Forelimb muscle (tissue), 1 donor: ENCODE results near the gene VASH2. TPM values are rescaled to one million over a fixed set of nuclear protein-coding genes. Genes with fewer than 3 reads are reported as not detected.
"Not testable (repeated sequence)": the region's sequence is repeated elsewhere in the genome, so short reads cannot be mapped to it uniquely, and the experiment has no call there.

Source experiments
- DNase-seq: peaks from one replicate; pipeline ENCODE4 v3.0.0-alpha.2; 2013; ENCODE audit warnings: low read depth
- polyA plus RNA-seq: library from polyadenylated mRNA; unstranded; fragments of 120-200 nt; gene quantifications from one replicate; pipeline ENCODE4 v1.2.1, GENCODE V29; 2013; ENCODE audit not compliant: insufficient read length

VASH2 gene
- polyA plus RNA-seq, 1 donor, result 41.0 TPM

DNA sequence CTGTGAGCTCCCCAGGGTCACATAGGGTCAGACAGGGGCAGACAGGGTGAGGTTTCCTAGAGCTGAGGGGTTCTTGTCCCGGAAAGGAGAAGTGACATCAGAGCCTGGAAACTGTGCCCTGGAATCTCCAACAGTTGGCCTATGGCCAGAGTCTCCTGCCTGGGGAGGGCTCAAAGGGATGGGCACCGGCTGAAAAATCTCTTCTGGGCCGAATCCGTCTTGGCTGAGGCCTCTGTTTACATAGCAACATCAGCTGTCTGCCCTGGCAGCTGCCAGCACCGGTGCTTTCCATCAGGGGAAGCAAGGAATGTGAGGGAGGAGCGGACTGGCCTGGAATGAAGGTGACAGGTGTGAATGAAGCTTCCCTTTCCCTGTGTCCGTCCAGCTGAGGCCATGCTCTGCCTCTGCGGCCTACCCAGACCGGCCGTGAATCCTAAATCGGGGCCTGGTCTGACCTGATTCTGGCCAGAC, 30.7 kb downstream of the VASH2 start:
- DNase-seq, result no peak

DNA sequence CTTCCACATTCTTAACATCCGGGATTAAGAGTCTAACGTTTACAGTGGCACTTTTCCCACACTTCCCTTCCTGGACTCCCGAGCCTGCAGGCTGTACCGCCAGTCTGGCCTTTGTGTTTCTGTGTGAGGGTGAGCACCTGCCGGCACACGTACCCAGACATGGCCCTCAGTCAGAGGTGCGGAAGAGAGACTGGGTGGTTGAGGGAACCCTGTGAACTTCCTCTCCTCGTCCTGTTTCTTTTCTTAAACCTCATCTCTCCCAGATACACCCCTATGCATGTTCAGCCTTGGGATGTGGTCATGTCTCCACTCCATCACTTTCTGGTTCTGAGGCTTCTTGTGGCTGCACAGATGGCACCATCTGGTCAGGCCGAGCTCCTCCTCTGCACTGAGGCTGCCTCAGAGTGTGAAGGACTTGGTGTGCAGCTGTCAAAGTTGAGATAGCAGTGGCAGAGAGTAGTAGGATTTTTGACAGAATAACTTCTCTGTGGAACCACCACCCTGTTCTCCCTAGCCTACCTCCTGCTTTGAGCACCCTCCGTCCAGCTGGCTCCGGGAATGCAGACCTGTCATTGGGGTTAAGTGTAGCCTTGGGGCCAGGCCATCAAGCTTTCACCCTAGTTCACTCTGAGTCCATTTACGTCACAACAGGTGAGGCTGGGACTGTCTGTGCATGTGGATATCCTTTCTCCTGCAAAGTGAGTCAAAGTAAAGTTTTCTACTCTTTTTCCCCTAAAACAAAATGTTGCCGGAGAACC, 31.4 kb downstream of the VASH2 start:
- no peak for DNase-seq

DNA sequence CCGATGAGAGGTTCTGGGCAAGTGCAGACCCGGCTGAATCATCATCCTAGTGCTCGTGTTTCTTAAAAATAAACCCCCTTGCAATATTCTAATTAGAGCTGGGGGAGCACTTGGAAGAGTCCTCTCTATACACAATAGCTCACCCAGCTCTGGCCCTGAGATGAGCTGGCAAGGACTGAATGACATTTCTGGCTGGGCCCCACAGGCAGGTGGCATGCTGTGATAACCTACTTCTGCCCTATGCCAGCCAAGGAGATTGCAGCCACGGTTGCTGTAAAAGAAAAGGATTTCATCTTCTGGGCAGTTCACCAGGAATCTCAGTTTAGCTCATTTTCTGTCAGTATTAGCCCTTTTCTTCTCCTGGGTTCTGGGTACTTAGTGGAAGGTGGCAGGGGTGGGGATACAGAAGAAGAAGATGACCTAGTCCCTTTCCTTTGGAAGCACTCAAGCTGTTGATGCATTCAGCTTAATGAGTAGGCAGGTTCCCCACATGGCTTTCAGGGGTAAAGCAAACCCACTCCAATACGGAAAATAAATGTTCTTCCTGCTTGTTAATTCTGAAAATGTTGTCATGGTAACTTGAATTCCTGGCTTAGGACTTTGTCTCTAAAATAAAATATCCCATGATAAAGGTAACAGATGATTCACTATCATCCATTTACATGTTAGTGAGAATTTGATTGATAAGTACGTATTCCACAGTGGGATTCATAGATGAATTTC, 32.2 kb downstream of the VASH2 start:
- no peak for DNase-seq

DNA sequence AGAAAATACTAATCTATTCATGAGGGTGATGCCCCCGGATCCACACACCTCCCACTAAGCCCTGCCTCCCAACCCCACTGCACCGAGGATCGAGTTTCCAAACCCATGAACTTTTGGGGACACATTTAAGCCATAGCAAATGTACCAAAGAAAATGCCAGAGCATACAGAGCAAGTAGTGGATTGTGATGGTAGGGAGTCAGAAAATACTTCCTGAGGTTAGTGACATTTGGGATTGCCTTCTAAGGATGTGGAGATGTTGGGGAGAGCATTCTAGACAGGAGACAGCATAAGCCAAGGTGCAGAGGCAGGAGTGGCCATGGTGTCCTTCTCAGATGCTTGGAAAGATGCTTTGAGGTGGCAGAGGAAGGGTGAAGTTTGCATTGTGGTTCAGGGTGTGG, 33.1 kb downstream of the VASH2 start:
- DNase-seq, result no peak

DNA sequence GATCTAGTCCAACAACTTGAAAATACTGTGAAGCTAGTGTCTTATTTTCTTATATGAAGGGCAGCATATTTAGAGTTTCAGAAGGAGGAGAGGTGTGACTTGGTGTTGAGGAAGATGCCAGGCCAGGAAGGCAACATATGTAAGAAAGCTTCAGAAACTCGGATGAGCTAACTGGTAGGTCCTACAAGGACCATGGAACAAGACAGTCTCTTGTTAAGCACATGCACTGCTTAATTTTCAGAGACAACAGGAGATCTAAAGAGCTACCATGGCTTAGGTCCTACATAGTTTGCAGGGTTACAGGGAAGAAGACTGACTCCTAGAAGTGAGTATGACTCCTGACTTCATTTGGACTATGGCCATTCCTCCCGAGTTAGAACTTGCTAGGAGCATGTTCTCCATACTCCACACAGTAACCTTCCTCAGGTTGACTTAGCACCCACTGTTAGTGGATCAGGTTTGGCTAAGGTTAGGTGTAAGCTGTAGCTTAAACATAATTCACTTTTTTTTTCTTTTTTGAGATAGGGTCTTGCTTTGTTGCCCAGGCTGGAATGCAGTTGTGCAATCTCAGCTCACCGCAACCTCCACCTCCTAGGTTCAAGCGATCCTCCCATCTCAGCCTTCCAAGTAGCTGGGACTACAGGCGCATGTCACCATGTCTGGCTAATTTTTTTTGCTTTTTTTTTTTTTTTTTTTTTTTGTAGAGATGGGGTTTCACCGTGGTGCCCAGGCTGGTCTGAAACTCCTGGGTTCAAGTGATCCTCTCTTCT, 34.4 kb downstream of the VASH2 start:
- DNase-seq, result no peak

GRCh38 chr1:212986551-212986950, 36.2 kb downstream of the VASH2 start:
- no peak for DNase-seq

DNA sequence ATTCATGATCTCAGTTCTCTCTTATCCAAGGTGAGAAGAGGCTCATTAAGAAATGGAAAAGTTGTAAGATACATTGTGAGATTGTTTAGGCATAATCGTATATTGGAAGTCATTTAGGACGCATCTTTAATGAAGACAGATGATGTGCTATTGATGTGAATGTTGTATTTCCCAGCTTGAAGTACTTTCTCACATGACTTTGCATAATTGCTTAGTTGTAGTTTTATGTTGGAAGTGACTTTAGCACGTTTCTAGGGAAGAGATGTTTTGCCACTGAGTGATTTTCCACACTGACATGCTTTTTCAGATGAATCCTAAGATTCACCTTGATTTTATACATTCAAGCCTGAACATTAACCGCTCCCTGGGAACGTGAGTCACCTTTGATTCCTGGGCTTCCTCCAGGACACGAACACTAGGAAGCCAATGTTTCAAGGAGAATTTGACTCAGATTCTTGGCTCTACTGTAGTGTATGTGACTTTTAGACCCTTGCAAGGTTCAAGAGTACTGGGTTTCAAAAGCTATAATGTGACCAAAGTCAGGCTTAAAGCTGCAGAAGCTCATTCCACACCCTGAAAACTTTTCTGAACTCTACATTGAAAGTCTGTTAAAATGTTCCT, 37.5 kb downstream of the VASH2 start:
- no peak for DNase-seq

DNA sequence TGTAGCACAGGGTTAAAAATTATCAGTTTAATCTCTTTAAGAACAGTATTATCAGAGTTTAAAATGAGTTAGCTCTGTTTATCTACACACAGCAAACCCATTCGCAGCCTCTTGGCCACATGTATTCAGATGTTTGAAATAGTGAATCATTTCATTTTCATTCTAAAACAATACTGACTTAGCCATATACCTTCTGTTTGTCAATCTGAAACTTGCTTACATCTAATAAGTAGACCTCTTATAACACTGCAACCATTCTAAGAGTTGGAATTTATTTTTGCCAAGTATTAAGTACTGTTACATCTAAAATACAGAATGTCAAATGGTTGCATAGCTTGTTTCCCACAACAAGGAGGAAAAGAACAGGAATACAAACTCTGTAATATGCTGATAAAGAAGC, 39.9 kb downstream of the VASH2 start:
- DNase-seq, result no peak

DNA sequence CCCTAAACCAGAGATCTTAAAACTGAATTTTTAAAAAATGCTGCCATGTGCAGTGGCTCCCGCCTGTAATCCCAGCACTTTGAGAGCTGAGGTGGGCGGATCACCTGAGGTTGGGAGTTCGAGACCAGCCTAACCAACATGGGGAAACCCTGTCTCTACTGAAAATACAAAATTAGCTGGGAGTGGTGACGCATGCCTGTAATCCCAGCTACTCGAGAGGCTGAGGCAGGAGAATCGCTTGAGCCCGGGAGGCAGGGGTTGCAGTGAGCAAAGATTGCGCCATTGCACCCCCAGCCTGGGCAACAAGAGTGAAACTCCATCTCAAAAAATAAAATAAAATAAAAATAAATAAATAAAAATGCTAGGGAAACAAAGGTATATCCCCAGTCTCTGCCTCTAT, 43.6 kb downstream of the VASH2 start:
- DNase-seq, result not testable (repeated sequence)

DNA sequence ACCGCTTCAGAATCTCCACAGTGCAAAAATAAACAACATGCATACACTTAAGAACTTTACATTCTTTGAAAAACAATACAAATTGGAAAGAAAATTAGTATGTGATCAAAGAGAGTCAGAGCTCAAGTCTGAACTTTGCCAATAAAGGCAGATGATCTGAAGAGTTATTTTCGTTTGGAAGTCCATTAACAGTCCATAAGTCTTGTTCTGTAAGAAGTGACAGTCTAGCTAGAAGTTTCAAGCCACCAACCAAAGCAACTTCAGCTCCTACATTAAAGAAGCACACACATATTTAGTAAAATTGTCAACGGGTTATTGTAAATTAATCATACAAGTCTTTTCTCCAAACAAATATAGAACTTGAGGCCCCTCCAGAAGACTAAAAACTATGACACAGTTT, 44.6 kb downstream of the VASH2 start:
- no peak for DNase-seq

- DNase-seq, result no peak
Measured at GRCh38 chr1:213003256-213003655, 52.9 kb downstream of the VASH2 start.

DNA sequence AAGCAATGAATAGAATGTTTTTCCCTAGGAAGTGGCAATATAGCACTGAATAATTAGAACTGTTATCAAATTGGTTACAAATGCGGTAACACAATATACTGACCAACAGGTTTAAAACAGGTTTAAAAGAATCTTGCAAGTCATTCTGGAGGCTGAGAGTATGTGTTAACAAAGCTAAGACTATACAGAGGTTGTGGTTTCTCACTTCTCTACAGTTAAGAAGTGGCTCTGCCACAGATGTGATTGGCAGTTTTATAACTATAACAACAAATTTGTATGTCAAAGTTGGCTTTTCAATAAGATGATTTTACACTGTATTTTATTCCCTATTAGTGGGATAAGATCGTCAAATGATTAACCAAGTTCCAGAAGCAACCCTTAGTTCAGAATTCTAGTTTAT, 58.2 kb downstream of the VASH2 start:
- no peak for DNase-seq

DNA sequence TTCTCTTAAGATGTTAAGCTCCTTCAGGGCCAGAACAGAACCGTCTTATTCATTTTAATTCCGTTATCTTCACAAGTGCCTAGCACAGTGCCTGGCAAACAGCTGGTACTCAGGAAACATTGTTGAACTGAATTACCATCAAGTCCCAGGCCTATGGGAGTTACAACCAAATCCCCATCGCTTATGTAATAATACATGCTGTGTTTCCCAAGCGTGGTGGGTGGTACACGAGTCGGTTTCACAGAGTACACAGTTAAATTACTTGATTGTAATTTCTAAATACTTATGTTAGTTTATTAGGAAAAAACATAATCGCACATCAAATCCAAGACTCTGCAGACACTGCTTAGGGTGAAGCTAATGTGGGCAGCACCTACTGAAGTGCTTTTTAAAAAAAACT, 64.3 kb downstream of the VASH2 start:
- DNase-seq, result peak; percentile 0

GRCh38 chr1:213015099-213016050, 65.0 kb downstream of the VASH2 start, which contains the start of gene ANGEL2:
ANGEL2 (minus strand) TSS chr1:213015867; CDS start chr1:213015671, 196 bp downstream.
- DNase-seq, result peak; percentile 97

DNA sequence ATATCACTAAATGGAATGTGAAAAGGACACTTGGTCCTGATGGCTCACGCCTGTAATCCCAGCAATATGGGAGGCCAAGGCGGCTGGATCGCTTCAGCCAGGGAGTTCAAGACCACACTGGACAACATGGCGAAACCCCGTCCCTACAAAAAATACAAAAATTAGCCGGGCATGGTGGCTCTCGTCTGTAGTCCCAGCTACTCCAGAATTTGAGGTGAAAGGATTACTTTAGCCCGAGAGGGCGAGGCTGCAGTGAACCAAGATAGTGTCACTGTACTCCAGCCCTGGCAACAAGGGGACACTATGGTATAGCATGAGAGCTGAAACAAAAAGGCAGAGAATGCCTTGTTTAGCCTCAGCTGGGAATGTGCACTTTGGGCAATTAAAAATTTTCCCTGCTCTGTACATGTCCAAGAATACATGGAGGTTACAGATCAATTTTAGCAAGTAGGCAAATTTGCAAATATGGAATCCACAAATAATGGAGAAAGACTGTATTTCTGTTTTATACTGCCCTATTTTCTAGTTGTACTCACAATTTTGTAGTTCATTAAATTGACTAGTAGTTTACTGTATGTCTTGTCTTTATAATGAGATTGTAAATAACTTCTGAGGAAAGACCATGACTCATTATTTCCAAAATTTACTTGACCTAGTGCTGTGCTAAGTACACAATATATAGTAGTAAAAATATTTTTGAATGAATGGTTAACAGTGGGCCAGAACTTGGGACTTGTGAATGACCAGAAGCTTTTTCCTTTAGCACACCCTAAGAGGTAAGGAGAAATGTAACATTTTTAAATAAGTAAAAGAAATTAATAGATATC, 67.3 kb downstream of the VASH2 start:
- no peak for DNase-seq

DNA sequence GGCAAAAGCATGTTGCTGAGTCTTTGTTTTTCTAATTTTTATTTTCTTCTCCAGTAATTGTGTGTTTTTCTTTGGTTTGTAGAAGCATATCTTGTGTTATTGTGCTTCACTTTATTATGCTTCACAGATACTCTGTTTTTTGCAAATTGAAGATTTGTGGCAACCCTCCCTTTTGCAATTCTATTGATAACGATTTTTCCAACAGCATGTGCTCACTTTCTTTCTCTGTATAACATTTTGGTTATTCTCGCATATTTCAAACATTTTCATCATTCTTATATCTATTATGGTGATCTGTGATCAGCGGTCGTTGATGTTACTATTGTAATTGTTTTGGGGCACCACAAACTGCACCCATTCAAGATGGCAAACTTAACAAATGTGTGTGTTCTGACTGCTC, 69.1 kb downstream of the VASH2 start:
- DNase-seq, result no peak

- no peak for DNase-seq
Measured at GRCh38 chr1:213020016-213020415, 69.7 kb downstream of the VASH2 start.

GRCh38 chr1:213027024-213027423, 76.7 kb downstream of the VASH2 start:
- not testable (repeated sequence) for DNase-seq

- DNase-seq, result no peak
Measured at GRCh38 chr1:213032651-213033050, 82.3 kb downstream of the VASH2 start.

GRCh38 chr1:213034713-213035112, 84.4 kb downstream of the VASH2 start:
- no peak for DNase-seq
